AG04449 (cell line): ENCODE measurements around the gene SYTL3.

ENCODE experiments used
- CTCF ChIA-PET: fragments of 350-600 bp; formaldehyde crosslinking; extraction: SDS; loops from one replicate; lab custom pipeline; 2021; ENCODE audit warnings: antibody characterized with exemption; lab: Yijun Ruan, JAX
- POLR2A ChIA-PET: fragments of 400-600, 350-600 bp; formaldehyde crosslinking; extraction: SDS; loops from one replicate; lab custom pipeline; 2020; ENCODE audit warnings: antibody characterized with exemption, inconsistent platforms; lab: Yijun Ruan, JAX
- DNase-seq: peaks from one replicate; pipeline ENCODE4 v3.0.0-alpha.2; 2010; ENCODE audit warnings: low read depth, low spot score
- H3K4me3 ChIP-seq: 2 replicates; pipeline ENCODE4 v1.5.1; 2011; ENCODE audit warnings: low read depth, mild to moderate bottlenecking, control low read depth, low read length
- TF ChIP-seq, protein P1 (sequence below): IDR thresholded peaks from one replicate; pipeline ENCODE4 v1.5.1; 2011; ENCODE audit warnings: mild to moderate bottlenecking, moderate library complexity, low read length, control low read depth, inconsistent platforms; ENCODE audit not compliant: insufficient read depth; ENCODE audit errors: missing control alignments

SYTL3 gene

GRCh38 chr6:158607411-158608170, 42.3 kb upstream of the SYTL3 start:
- TF ChIP-seq, protein P1, sequence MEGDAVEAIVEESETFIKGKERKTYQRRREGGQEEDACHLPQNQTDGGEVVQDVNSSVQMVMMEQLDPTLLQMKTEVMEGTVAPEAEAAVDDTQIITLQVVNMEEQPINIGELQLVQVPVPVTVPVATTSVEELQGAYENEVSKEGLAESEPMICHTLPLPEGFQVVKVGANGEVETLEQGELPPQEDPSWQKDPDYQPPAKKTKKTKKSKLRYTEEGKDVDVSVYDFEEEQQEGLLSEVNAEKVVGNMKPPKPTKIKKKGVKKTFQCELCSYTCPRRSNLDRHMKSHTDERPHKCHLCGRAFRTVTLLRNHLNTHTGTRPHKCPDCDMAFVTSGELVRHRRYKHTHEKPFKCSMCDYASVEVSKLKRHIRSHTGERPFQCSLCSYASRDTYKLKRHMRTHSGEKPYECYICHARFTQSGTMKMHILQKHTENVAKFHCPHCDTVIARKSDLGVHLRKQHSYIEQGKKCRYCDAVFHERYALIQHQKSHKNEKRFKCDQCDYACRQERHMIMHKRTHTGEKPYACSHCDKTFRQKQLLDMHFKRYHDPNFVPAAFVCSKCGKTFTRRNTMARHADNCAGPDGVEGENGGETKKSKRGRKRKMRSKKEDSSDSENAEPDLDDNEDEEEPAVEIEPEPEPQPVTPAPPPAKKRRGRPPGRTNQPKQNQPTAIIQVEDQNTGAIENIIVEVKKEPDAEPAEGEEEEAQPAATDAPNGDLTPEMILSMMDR = no peak
- DNase-seq = no peak
- ChIA-PET POLR2A (no interaction called here), CTCF (interaction anchor here (1.2 to 13.1 kb wide), 7 partner anchors 13 to 394 kb away, joined by 3 to 257 read pairs (median 53); no protein-coding TSS in a partner anchor)
- H3K4me3 ChIP-seq = no peak overlapping the region

DNA sequence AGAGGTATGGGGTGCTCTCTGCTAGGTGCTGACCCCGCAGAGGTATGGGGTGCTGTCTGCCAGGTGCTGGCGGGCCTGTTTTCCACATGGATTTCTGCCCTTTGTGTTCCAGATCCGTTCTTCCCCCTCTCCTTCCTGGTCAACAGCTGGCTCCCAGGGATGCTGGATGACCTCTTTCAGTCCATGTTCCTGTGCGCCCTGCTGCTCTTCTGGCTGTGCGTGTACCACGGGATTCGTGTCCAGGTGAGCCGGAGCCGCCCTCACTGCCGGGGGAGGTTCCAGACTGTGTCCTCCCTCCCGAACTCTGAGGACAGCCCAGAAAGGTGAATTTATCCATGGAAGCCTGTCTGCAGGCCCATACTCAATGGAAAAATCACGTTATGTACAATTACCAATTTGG, 41.6 kb upstream of the SYTL3 start:
- TF ChIP-seq, protein P1 = no peak
- no peak overlapping the region for H3K4me3 ChIP-seq
- ChIA-PET CTCF (interaction anchor here (1.2 to 13.1 kb wide), 6 partner anchors 12 to 394 kb away, joined by 3 to 257 read pairs (median 72); no protein-coding TSS in a partner anchor), POLR2A (interaction anchor here (0.7 kb wide), 1 partner anchor 19 kb away, joined by 4 read pairs; no protein-coding TSS in a partner anchor)
- DNase-seq = no peak

GRCh38 chr6:158609455-158610155, 40.2 kb upstream of the SYTL3 start:
- TF ChIP-seq, protein P1 = no peak
- ChIA-PET CTCF (interaction anchor here (13.1 kb wide), 1 partner anchor 388 kb away, joined by 257 read pairs; no protein-coding TSS in a partner anchor), POLR2A (no interaction called here)
- no peak for DNase-seq
- no peak overlapping the region for H3K4me3 ChIP-seq

- no peak for DNase-seq
- ChIA-PET CTCF (interaction anchor here (1.2 to 13.1 kb wide), 3 partner anchors 11 to 389 kb away, joined by 3 to 257 read pairs (median 4); no protein-coding TSS in a partner anchor), POLR2A (no interaction called here)
- no peak overlapping the region for H3K4me3 ChIP-seq
- TF ChIP-seq, protein P1 = no peak
Observed at GRCh38 chr6:158610319-158610968, 39.4 kb upstream of the SYTL3 start.

DNA sequence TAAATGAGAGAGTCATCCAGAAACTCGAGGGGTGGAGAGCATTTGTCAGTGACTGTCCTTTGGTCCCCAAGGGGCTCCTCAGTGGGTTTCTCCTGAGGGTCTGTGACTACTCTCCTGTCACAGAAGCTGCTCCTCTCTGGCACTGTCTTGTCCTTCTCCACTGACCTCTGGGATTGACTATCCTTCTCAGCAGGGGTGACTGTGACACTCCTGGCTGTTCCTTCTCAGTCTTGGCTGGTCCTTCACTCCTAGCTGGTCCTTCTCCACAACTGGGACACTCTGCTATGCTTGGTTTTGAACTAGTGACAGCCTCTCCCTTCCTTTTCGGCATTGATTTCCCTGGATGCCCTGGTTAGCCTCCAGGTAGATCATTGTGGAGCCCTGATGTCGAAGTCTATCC, 38.8 kb upstream of the SYTL3 start:
- DNase-seq = no peak
- H3K4me3 ChIP-seq = no peak overlapping the region
- CTCF ChIA-PET = interaction anchor here (1.2 to 13.1 kb wide), 4 partner anchors 10 to 397 kb away, joined by 3 to 257 read pairs (median 4); no protein-coding TSS in a partner anchor
- TF ChIP-seq, protein P1 = no peak
- POLR2A ChIA-PET = no interaction called here
